ENCODE results near the gene SON.

GRCh38 chr21:33566514-33566913 is 23.7 kb downstream of the SON start:
- TF ChIP-seq CTCF (IDR thresholded peaks at IDR 0.05; ENCODE audit: insufficient read depth, low read length), result no peak
- no peak for TF ChIP-seq POLR2AphosphoS5 (IDR thresholded peaks at IDR 0.05; ENCODE audit: low read depth)
- no peak for TF ChIP-seq SPI1 (IDR thresholded peaks at IDR 0.05; ENCODE audit: borderline replicate concordance, low read depth)
